Nephron progenitor cell (in vitro differentiated cells): Measurements from ENCODE around the gene PPP4R1.

Experiments
- DNase-seq: peaks from one replicate; pipeline ENCODE4 v3.0.0; 2021
- H3K27ac Mint-ChIP-seq: 2 replicates; pipeline ENCODE4 v1.8.0; 2021; ENCODE audit warnings: mild to moderate bottlenecking, moderate library complexity, mixed read lengths
- H3K27me3 Mint-ChIP-seq: 2 replicates; pipeline ENCODE4 v1.8.0; 2021; ENCODE audit warnings: mild to moderate bottlenecking, low read depth, mixed read lengths; ENCODE audit not compliant: poor library complexity
- H3K36me3 Mint-ChIP-seq: 2 replicates; pipeline ENCODE4 v1.8.0; 2021; ENCODE audit warnings: low read depth, mixed read lengths
- H3K4me1 Mint-ChIP-seq: 2 replicates; pipeline ENCODE4 v1.8.0; 2021; ENCODE audit warnings: mixed read lengths
- H3K4me3 Mint-ChIP-seq: 2 replicates; pipeline ENCODE4 v1.8.0; 2021; ENCODE audit warnings: mild to moderate bottlenecking, moderate library complexity, mixed read lengths
- H3K9me3 Mint-ChIP-seq: 2 replicates; pipeline ENCODE4 v1.8.0; 2021; ENCODE audit warnings: mild to moderate bottlenecking, moderate library complexity, mixed read lengths
- CTCF ChIP-seq: fragments of 200-600 bp; sonication (generic); IDR thresholded peaks from 2 replicates; pipeline ENCODE4 v1.5.0; 2021; ENCODE audit warnings: antibody characterized with exemption

PPP4R1 gene

GRCh38 chr18:9581667-9582066 lies 32.7 kb downstream of the PPP4R1 start:
- H3K27me3 Mint-ChIP-seq, result no peaks in the 10 kb centered on the region
- peaks cover 80% of the 10 kb centered on the region for H3K36me3 Mint-ChIP-seq
- DNase-seq, result no peak
- no peak for TF ChIP-seq CTCF
- no peak overlapping the region for H3K4me3 Mint-ChIP-seq
- peak overlapping the region; percentile 4 for H3K27ac Mint-ChIP-seq
- H3K4me1 Mint-ChIP-seq, result no peaks in the 10 kb centered on the region
- H3K9me3 Mint-ChIP-seq, result peaks cover 29% of the 10 kb centered on the region

- Mint-ChIP-seq H3K4me1 (no peaks in the 10 kb centered on the region), H3K36me3 (peaks cover 60% of the 10 kb centered on the region), H3K27me3 (no peaks in the 10 kb centered on the region), H3K27ac (peak overlapping the region; percentile 73), H3K9me3 (peaks cover 24% of the 10 kb centered on the region), H3K4me3 (no peak overlapping the region)
- TF ChIP-seq CTCF, result no peak
- no peak for DNase-seq
Observed at GRCh38 chr18:9578306-9578705, 36.1 kb downstream of the PPP4R1 start.

- no peak for TF ChIP-seq CTCF
- no peak for DNase-seq
- H3K27me3 Mint-ChIP-seq, result no peaks in the 10 kb centered on the region
- peak overlapping the region; percentile 68 for H3K27ac Mint-ChIP-seq
- no peaks in the 10 kb centered on the region for H3K4me1 Mint-ChIP-seq
- peaks cover 51% of the 10 kb centered on the region for H3K36me3 Mint-ChIP-seq
- H3K4me3 Mint-ChIP-seq, result no peak overlapping the region
- H3K9me3 Mint-ChIP-seq, result peaks cover 16% of the 10 kb centered on the region
Observed at GRCh38 chr18:9577361-9577760, 37.0 kb downstream of the PPP4R1 start.

- Mint-ChIP-seq H3K9me3 (no peaks in the 10 kb centered on the region), H3K27me3 (no peaks in the 10 kb centered on the region), H3K27ac (no peak overlapping the region), H3K36me3 (peaks cover 47% of the 10 kb centered on the region), H3K4me3 (no peak overlapping the region), H3K4me1 (no peaks in the 10 kb centered on the region)
- TF ChIP-seq CTCF, result peak; percentile 83
- peak; percentile 61 for DNase-seq
Observed at GRCh38 chr18:9575558-9575957, 38.8 kb downstream of the PPP4R1 start.

- Mint-ChIP-seq H3K9me3 (no peaks in the 10 kb centered on the region), H3K4me1 (no peaks in the 10 kb centered on the region), H3K4me3 (no peak overlapping the region), H3K27ac (peak overlapping the region; percentile 37), H3K27me3 (no peaks in the 10 kb centered on the region), H3K36me3 (peaks cover 49% of the 10 kb centered on the region)
- DNase-seq, result no peak
- no peak for TF ChIP-seq CTCF
Observed at GRCh38 chr18:9574473-9575115, 39.8 kb downstream of the PPP4R1 start.

- Mint-ChIP-seq H3K4me1 (no peaks in the 10 kb centered on the region), H3K36me3 (peaks cover 55% of the 10 kb centered on the region), H3K9me3 (no peaks in the 10 kb centered on the region), H3K4me3 (no peak overlapping the region), H3K27me3 (no peaks in the 10 kb centered on the region), H3K27ac (no peak overlapping the region)
- DNase-seq, result no peak
- TF ChIP-seq CTCF, result no peak
Observed at GRCh38 chr18:9571546-9571945, 42.8 kb downstream of the PPP4R1 start.
